Testis (tissue), 3 donors: ENCODE measurements around the gene HOOK1. TPM values are rescaled to one million over a fixed set of nuclear protein-coding genes. Genes with fewer than 3 reads are reported as not detected.
"Not testable (repeated sequence)": the region's sequence is repeated elsewhere in the genome, so short reads cannot be mapped to it uniquely, and the experiment has no call there.

Source experiments
- DNase-seq: peaks from one replicate; pipeline ENCODE4 v3.0.0-alpha.2; 2019
- H3K27ac ChIP-seq, 2 donors: fragments of 200-600 bp; sonication (generic); one replicate each; pipeline ENCODE4 v1.5.1; 2019
- H3K27me3 ChIP-seq: fragments of 200-600 bp; sonication (generic); one replicate; pipeline ENCODE4 v1.5.1; 2019
- H3K36me3 ChIP-seq: fragments of 200-600 bp; sonication (generic); one replicate; pipeline ENCODE4 v1.5.1; 2017; ENCODE audit warnings: low read depth; ENCODE audit errors: missing control alignments
- H3K4me1 ChIP-seq: fragments of 200-600 bp; sonication (generic); one replicate; pipeline ENCODE4 v1.5.1; 2019
- H3K4me3 ChIP-seq, 2 donors: fragments of 200-600 bp; sonication (generic); one replicate each; pipeline ENCODE4 v1.5.1; 2017 to 2019
- H3K9me3 ChIP-seq: fragments of 200-600 bp; sonication (generic); one replicate; pipeline ENCODE4 v1.5.1; 2017
- CTCF ChIP-seq, 3 experiments: fragments of 450-650 bp in 2 of 3; fragments of 200-600 bp in 1 of 3; sonication (generic) in 1 of 3; IDR thresholded peaks; one replicate each; pipeline ENCODE4 v1.5.1; 2016 to 2019; ENCODE audit warnings: antibody characterized with exemption in 3 of 3, mild to moderate bottlenecking in 2 of 3, moderate library complexity in 1 of 3
- POLR2A ChIP-seq: fragments of 450-650 bp; IDR thresholded peaks from one replicate; pipeline ENCODE4 v1.6.1; 2017; ENCODE audit warnings: antibody characterized with exemption, mild to moderate bottlenecking, moderate library complexity
- WGBS, 2 donors: methylation state at CpG; one replicate each; pipeline ENCODE4 v1.1.5; 2018; 5-methylcytosine and 5-hydroxymethylcytosine counted together
- intact Hi-C: fragments of 100-400 bp; cut with DNase I; formaldehyde crosslinking; loops from one replicate; pipeline ENCODE4 v1.15.1; 2023; ENCODE audit warnings: low total_unique reads
- polyA plus RNA-seq: library from polyadenylated mRNA; stranded (reverse); fragments of 350-450 nt; fragmentation: Illumina TruSeq; extraction: RNeasy Lipid Tissue Mini Kit (QIAGEN cat#74804); gene quantifications from one replicate; pipeline ENCODE4 v1.2.3, GENCODE V29; 2014; ENCODE audit warnings: low read depth, low replicate concordance; ENCODE audit not compliant: insufficient read depth
- total RNA-seq, 2 donors: library from RNA; depleted of rRNA; stranded (reverse); fragments of >200 nt; gene quantifications; one replicate each; pipeline ENCODE4 v1.2.3, GENCODE V29; 2016

The HOOK1 gene
- total and polyA plus RNA-seq, 3 donors from 2014 or later: 20.1 to 65.8 (median 59.8) TPM

GRCh38 chr1:59917026-59917784 lies 102.5 kb downstream of the HOOK1 start:
- TF ChIP-seq CTCF (IDR thresholded peaks at IDR 0.05) (no peak), POLR2A (no peak)
- H3K4me1 ChIP-seq: no peaks in the 10 kb centered on the region
- H3K36me3 ChIP-seq: no peaks in the 10 kb centered on the region
- 87 to 91% methylated on average over 10 of the region's 10 CpGs for WGBS, 2 donors
- no peaks in the 10 kb centered on the region for H3K27me3 ChIP-seq
- H3K27ac ChIP-seq: no peak overlapping the region
- DNase-seq: no peak
- intact Hi-C loops: no loop called here
- H3K4me3 ChIP-seq: no peak overlapping the region
- H3K9me3 ChIP-seq: no peaks in the 10 kb centered on the region

GRCh38 chr1:59917785-59918180 lies 103.0 kb downstream of the HOOK1 start:
- no peak overlapping the region for H3K27ac ChIP-seq
- TF ChIP-seq CTCF (IDR thresholded peaks at IDR 0.05) (no peak), POLR2A (no peak)
- H3K4me1 ChIP-seq: no peaks in the 10 kb centered on the region
- H3K36me3 ChIP-seq: no peaks in the 10 kb centered on the region
- no peak overlapping the region for H3K4me3 ChIP-seq
- no peak for DNase-seq
- intact Hi-C loops: no loop called here
- WGBS, 2 donors: 96 to 100% methylated on average over 2 of the region's 2 CpGs
- H3K27me3 ChIP-seq: no peaks in the 10 kb centered on the region
- H3K9me3 ChIP-seq: no peaks in the 10 kb centered on the region

- Histone ChIP-seq H3K4me1 (no peaks in the 10 kb centered on the region), H3K9me3 (no peaks in the 10 kb centered on the region), H3K27me3 (no peaks in the 10 kb centered on the region), H3K4me3 (no peak overlapping the region), H3K36me3 (no peaks in the 10 kb centered on the region), H3K27ac (no peak overlapping the region)
- TF ChIP-seq POLR2A (no peak), CTCF (IDR thresholded peaks at IDR 0.05) (no peak)
- no peak for DNase-seq
- intact Hi-C loops: no loop called here
- 71 to 93% methylated on average over 2 of the region's 2 CpGs for WGBS, 2 donors
Measured at GRCh38 chr1:59919746-59920145, 105.0 kb downstream of the HOOK1 start.

GRCh38 chr1:59921258-59921899 lies 106.6 kb downstream of the HOOK1 start:
- H3K36me3 ChIP-seq, H3K27ac ChIP-seq, intact Hi-C loops, H3K4me3 ChIP-seq, H3K4me1 ChIP-seq, H3K27me3 ChIP-seq, DNase-seq, H3K9me3 ChIP-seq: not testable (repeated sequence)
- WGBS, 2 donors: 83 to 94% methylated on average over 6 of the region's 6 CpGs

GRCh38 chr1:59924653-59925052 lies 109.9 kb downstream of the HOOK1 start:
- no peak overlapping the region for H3K27ac ChIP-seq
- no peak for TF ChIP-seq POLR2A
- no peak for TF ChIP-seq CTCF (IDR thresholded peaks at IDR 0.05)
- H3K4me3 ChIP-seq: no peak overlapping the region
- no peaks in the 10 kb centered on the region for H3K9me3 ChIP-seq
- intact Hi-C loops: no loop called here
- no peaks in the 10 kb centered on the region for H3K4me1 ChIP-seq
- H3K27me3 ChIP-seq: no peaks in the 10 kb centered on the region
- no peaks in the 10 kb centered on the region for H3K36me3 ChIP-seq
- no peak for DNase-seq

Other genes with a start within 250 kb of the HOOK1 start
- 1 to 10 TPM; 2.7 to 3.1 TPM for gene CYP2J2, start 111.8 kb downstream of the HOOK1 start, total RNA-seq
- gene CYP2J2, start 111.8 kb downstream of the HOOK1 start, polyA plus RNA-seq: 8.1 TPM